ENCODE measurements around the gene ZNF652. TPM values are rescaled to one million over a fixed set of nuclear protein-coding genes. Genes with fewer than 3 reads are reported as not detected.

Gene ZNF652
- total RNA-seq, 1 experiment from 2014 or later, result 29.2 TPM

DNA sequence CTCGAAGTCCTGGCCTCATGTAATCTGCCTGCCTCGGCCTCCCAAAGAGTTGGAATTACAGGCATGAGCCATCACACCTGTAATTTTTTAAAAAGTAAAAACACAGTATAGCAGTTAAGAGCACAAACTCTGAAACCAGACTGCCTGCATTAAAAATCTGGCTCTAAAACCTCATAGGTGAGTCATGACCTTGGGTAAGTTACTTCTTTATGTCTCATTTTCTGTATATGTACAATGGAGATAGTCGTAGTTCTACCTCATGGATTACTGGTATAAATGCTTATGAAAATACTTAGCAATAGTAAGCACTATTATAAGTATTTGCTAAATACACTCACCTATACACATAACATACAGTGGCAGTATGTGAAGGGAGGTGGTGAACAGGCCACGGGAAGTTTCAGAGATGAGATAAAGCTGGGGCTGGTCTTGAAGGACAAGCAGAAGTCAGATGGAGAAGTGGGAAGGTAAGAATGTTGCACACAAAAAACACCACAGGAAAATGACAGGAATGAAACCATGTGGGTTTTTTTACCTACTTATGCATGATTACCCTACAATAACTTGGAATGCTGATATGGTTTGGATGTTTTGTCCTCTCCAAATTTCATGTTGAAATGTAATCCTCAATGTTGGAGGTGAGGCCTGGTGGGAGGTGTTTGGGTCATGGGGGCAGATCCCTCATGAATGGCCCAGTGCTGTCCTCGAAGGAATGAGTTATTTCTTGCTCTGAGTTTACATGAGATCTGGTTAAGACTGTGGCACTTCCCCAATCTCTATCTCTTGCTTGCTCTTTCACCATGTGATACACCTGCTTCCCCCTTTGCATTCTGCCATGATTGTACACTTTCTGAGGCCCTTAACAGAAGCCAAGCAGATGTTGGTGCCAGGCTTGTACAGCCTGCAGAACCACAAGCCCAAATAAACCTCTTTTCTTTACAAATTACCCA, 33.9 kb downstream of the ZNF652 start:
- DNase-seq, result no peak
- Histone ChIP-seq H3K4me3 (no peak overlapping the region), H3K27ac (no peak overlapping the region), H3K27me3 (no peaks in the 10 kb centered on the region), H3K36me3 (no peaks in the 10 kb centered on the region), H3K9me3 (replicated peaks) (no peaks in the 10 kb centered on the region), H3K4me1 (no peaks in the 10 kb centered on the region)

DNA sequence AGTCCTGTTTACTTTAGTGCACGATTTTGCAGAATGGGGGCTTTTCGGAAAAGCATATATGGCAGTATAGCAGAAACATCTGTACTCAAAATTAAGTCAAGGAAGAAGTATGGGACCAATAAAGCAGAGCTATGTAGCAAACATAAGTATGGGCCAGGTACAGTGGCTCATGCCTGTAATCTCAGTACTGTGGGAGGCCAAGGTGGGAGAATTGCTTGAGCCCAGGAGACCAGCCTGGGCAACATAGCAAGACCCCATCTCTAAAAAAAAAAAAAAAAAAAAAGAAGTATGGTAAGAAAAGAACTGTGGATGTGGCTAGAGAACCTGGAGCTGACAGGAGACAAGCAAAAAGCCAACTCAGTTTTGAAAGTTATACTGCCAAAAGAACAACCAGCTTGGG, 36.1 kb downstream of the ZNF652 start:
- no peak overlapping the region for H3K27ac ChIP-seq
- no peaks in the 10 kb centered on the region for H3K27me3 ChIP-seq
- H3K4me1 ChIP-seq, result no peaks in the 10 kb centered on the region
- no peaks in the 10 kb centered on the region for H3K9me3 ChIP-seq (replicated peaks)
- no peak overlapping the region for H3K4me3 ChIP-seq
- H3K36me3 ChIP-seq, result no peaks in the 10 kb centered on the region
- no peak for DNase-seq

DNA sequence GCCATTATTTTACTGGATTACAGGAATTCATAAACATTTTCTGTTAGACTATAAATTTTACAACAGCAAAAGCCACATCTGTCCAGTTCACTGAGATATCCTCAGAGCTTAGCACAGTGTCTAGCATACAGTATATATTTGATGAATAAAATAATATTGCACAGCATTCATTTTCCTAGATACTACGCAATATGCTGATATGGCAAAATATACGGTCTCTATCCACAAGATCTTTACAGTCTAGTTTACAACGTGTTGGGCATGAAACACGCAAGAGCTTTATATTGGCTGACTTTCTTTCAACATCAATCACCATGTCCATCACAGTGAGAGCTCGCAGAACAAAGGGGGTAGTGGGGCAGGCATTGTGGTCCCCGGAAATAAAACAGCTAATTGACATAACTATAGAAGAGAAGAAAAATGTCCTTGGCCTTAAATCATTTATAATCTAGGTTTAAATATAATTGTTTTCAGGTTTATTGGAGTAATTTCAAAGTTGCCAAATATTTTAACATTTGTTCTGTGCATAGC, 43.5 kb downstream of the ZNF652 start:
- Histone ChIP-seq H3K36me3 (no peaks in the 10 kb centered on the region), H3K27ac (no peak overlapping the region), H3K4me1 (no peaks in the 10 kb centered on the region), H3K27me3 (no peaks in the 10 kb centered on the region), H3K4me3 (no peak overlapping the region), H3K9me3 (replicated peaks) (no peaks in the 10 kb centered on the region)
- DNase-seq, result no peak

DNA sequence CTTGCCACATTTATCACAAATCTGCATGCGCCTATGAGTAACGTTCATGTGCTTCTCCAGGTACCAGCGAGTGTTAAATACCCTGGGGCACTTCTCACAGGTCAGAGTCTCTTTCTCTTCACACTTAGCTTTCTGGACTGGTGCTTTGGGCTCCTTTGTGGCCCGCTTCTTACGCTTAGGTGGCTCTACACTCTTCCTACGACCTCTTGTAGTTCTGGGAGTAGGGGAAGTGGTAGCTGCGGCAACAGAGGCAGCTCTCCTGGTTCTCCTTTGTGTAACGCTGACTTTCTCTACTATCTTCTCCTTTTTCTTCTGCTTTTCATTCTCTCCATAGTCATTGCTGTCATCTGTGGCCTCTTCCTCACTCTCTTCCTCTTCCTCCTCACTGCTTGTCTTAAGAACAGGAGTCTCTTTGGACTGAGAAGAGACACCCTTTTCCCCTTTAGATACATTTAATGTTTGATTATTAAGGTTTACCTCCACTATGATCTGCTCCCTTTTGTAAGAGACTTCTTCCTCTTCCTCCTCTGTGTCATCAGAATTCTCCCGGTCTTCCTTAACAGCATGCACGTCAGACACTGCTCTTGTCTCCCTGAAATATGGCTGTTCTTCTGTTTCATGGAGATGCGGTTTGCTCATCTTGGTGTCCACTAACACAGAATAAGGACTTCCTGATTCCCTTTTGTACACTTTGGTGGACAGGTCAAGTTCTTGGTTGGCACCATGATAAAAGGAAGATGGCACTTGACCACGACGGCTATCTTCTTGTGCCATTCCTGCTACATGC, 45.0 kb downstream of the ZNF652 start:
- DNase-seq, result no peak
- Histone ChIP-seq H3K27me3 (no peaks in the 10 kb centered on the region), H3K4me1 (no peaks in the 10 kb centered on the region), H3K4me3 (no peak overlapping the region), H3K9me3 (replicated peaks) (no peaks in the 10 kb centered on the region), H3K36me3 (no peaks in the 10 kb centered on the region), H3K27ac (no peak overlapping the region)

DNA sequence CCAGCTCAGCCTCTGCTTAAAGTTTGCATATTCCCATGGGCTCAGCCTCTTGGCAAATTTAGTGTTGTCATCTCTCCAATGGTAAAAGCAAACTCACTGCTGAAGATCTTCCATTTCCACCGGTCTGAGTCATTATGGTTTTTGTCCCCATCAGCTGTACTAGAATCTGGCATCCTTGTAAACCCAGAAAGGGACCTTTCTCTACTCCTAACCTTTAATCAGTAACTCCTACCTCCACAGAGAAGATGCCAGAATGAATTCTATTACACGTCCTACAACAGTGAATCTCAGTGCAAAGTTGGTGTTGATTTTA, 45.8 kb downstream of the ZNF652 start:
- no peaks in the 10 kb centered on the region for H3K36me3 ChIP-seq
- no peaks in the 10 kb centered on the region for H3K4me1 ChIP-seq
- no peak for DNase-seq
- no peak overlapping the region for H3K27ac ChIP-seq
- H3K27me3 ChIP-seq, result no peaks in the 10 kb centered on the region
- no peak overlapping the region for H3K4me3 ChIP-seq
- no peaks in the 10 kb centered on the region for H3K9me3 ChIP-seq (replicated peaks)

DNA sequence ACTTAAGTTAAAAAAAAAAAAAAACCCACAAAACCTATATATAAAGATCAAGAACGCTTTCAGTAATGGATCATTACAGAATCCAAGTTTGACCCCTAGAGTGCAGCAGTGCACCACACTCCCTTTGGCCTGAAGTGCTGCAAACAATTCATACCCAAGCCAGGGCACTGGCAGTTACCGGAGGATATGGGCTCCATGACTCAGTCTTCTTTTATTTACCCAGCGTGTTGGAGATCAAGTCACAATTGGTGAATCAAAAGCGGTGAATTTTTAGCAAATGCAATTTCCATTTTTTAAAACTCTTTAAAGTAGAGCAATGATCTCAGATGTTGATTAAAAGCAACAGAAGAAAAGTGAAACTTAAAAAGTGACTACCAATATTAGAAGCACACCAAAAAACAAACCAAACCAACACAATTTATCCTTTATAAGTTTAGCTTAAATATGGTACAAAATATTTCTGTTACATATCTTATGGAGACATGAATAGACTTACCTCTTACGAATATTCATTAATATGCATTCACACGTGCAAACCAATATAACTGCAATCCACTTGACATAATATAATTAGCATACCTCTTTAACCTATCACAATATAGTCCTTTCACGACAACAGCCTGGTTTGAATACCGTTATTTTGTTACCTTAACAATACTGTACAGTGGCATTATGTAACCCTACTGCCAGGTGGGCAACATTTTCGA, 46.3 kb downstream of the ZNF652 start:
- no peaks in the 10 kb centered on the region for H3K36me3 ChIP-seq
- DNase-seq, result peak; percentile 39 to 71
- H3K4me1 ChIP-seq, result no peaks in the 10 kb centered on the region
- no peak overlapping the region for H3K4me3 ChIP-seq
- no peaks in the 10 kb centered on the region for H3K27me3 ChIP-seq
- H3K9me3 ChIP-seq (replicated peaks), result no peaks in the 10 kb centered on the region
- H3K27ac ChIP-seq, result no peak overlapping the region

DNA sequence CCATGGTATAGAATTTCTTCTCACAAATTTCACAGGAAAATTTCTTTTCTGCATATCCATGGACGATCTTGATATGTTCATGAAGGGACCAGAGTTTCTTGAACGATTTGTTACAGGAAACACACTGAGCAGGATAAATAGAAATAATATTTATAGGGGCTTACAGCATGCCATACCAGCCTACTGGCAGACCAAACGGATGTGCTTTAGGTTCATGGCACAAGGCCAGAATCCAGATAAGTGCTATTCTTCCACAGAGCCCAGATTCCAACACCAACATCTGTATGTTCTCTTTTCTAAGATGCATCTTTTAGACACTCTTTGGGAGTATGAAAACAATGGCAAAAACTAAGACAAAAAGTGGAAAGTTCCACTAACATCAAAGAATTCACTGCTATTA, 49.3 kb downstream of the ZNF652 start:
- Histone ChIP-seq H3K4me3 (no peak overlapping the region), H3K4me1 (no peaks in the 10 kb centered on the region), H3K27ac (no peak overlapping the region), H3K27me3 (no peaks in the 10 kb centered on the region), H3K9me3 (replicated peaks) (no peaks in the 10 kb centered on the region), H3K36me3 (no peaks in the 10 kb centered on the region)
- DNase-seq, result no peak

DNA sequence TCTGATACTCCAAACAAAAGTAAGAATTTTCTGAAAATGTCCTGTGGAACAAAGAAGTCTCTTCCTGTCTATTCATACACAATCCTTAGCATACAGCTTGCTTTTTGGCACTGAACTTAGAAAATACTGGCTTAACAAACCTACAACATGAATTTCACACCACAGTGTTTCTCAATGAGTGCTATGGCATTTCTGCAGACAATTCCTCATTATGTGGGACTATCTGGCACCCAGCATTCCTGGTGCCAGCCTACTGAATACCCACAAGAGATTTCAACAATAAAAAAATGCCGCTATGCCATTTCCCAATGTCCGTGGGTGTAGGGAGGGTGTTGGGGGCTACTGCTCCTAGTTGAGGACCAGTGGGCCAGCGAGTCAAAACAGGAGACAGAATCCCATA, 62.1 kb downstream of the ZNF652 start:
- no peaks in the 10 kb centered on the region for H3K27me3 ChIP-seq
- DNase-seq, result no peak
- no peaks in the 10 kb centered on the region for H3K36me3 ChIP-seq
- no peaks in the 10 kb centered on the region for H3K4me1 ChIP-seq
- H3K4me3 ChIP-seq, result no peak overlapping the region
- H3K27ac ChIP-seq, result no peak overlapping the region
- H3K9me3 ChIP-seq (replicated peaks), result no peaks in the 10 kb centered on the region

DNA sequence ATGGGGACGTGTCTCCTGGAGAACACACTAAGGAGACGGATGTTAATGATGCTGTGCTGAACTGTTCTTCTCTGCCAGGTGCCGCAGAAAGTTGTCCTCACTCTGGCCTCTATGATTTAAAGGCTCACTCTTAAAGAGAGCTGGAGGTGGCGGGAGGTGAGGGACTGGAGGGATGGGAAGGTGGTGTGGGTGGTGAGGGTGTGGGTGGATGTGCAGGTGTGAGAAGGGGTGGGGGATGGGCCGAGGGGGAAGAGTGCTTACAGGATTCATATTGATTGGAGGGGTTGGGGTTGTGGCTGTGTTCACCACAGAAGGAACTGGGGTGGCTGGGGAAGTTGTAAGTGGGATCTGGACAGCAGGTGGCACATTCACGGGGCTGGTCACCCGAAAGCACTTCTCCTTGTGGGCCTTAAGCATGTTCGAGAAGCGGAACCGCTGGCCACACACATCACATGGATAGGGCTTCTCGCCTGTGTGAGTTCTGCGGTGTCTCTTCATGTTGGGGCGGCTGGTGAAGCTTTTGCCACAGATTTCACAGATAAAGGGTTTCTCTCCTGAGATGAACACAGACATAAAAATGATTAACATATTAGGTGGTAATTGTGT, 63.6 kb downstream of the ZNF652 start:
- H3K36me3 ChIP-seq, result no peaks in the 10 kb centered on the region
- no peak overlapping the region for H3K27ac ChIP-seq
- H3K27me3 ChIP-seq, result no peaks in the 10 kb centered on the region
- no peak overlapping the region for H3K4me3 ChIP-seq
- no peak for DNase-seq
- no peaks in the 10 kb centered on the region for H3K4me1 ChIP-seq
- no peaks in the 10 kb centered on the region for H3K9me3 ChIP-seq (replicated peaks)

DNA sequence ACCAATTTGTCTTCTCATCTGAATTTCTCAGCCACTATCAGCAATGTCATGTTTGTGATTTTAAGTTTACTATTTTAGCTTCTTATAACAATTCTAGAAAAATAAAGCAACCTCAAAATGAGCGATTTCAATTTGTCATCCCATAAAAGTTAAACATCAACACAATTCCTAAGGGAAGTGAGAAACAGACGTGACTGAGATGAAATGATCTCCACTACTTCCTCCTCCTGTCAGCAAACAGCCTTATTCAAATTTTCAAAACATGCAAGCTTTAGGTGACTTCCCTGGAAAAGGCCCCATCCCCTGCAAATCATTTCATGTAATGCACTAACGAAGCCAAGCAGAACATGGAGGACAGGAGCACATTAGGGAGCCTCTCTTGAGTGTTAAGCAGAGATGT, 64.9 kb downstream of the ZNF652 start:
- H3K36me3 ChIP-seq, result no peaks in the 10 kb centered on the region
- H3K27me3 ChIP-seq, result no peaks in the 10 kb centered on the region
- no peaks in the 10 kb centered on the region for H3K4me1 ChIP-seq
- DNase-seq, result no peak
- no peak overlapping the region for H3K27ac ChIP-seq
- no peaks in the 10 kb centered on the region for H3K9me3 ChIP-seq (replicated peaks)
- H3K4me3 ChIP-seq, result no peak overlapping the region

DNA sequence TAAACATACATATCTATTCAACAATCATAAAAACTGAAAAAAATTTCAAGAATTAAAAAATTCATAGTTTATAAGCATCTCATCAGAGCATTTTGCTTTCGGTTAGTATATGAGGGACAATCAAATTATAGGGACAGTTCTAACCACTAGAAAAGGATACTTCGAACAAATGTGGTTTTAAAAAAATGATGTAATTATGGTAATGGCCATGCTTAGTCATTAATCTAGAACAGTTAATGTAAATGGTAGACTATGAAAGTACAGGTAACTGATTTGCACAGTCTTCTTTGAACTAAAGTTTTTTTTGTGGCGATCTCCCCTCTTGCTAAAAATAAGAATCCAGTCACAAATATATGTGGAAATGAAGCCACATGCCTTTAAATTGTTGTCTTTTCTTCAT, 67.9 kb downstream of the ZNF652 start:
- DNase-seq, result no peak
- Histone ChIP-seq H3K9me3 (replicated peaks) (no peaks in the 10 kb centered on the region), H3K4me3 (no peak overlapping the region), H3K27ac (no peak overlapping the region), H3K4me1 (no peaks in the 10 kb centered on the region), H3K36me3 (no peaks in the 10 kb centered on the region), H3K27me3 (no peaks in the 10 kb centered on the region)

DNA sequence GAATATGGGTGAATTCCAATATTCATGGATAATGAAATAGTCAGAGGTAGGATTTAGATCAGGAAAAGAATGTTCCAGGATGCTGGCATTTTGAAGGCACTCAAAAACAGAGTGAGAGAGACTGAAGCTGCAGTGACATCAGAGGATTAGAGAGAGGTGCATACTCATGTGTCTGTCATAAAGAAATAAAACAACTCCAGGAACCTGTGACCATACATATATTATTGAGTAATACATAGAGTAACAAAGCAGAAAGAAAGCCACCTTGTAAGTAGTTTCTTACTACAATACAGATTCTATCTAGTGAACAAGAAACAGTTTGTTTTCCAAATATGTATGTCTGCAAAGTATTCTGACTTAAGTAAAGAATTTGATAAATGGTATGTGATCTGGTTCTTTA, 69.1 kb downstream of the ZNF652 start:
- H3K36me3 ChIP-seq, result no peaks in the 10 kb centered on the region
- H3K27ac ChIP-seq, result no peak overlapping the region
- H3K4me3 ChIP-seq, result no peak overlapping the region
- DNase-seq, result no peak
- no peaks in the 10 kb centered on the region for H3K4me1 ChIP-seq
- H3K27me3 ChIP-seq, result no peaks in the 10 kb centered on the region
- no peaks in the 10 kb centered on the region for H3K9me3 ChIP-seq (replicated peaks)

DNA sequence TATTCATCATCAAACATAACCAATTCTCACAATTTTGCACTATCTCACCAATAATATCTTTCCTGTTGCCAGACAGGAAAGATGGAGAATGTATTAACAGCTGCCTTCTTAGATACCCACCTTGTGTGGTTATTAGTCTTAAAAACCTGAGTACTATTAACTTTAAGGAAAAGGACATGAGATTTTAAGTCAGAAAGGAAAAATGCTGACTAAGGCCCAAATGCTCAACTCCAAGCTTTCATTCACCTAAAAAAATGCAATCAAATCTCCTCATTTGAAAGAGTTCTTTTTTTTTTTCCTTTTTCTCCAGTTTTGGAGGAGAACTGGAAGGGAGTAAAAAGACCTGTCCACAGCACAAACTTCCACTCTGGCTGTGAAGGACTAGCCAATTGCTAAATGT, 70.1 kb downstream of the ZNF652 start:
- Histone ChIP-seq H3K9me3 (replicated peaks) (no peaks in the 10 kb centered on the region), H3K4me3 (no peak overlapping the region), H3K27ac (no peak overlapping the region), H3K27me3 (no peaks in the 10 kb centered on the region), H3K36me3 (no peaks in the 10 kb centered on the region), H3K4me1 (no peaks in the 10 kb centered on the region)
- DNase-seq, result no peak

DNA sequence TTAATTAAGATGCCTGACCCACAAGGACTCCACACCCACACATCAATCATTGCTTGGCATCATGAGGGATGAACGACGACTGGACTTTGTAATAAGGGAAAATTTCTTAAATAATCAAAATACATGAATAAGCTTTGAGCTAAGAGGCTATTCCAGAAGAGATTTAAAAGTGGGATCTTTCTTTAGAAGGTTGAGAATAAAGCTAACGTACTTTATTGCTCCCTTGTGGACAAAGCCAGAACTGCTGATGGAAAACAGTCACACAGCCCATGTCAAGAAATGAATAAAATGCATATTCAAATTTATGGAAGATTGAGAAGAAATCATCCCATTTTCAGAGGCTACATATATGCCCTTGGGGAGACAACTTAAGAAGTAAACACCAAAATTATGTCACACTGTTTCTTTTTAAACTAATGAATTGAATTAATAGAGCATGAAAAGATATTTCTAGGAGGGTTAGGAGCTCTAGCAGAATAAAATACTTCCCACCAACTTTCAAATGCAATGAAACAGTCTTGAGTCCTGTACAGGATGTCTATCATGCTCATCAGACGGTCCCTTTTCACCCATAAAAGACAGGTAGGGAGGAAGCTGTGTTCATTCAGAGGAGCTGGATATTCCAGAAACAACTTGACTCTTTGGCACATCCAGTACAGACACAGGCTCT, 71.2 kb downstream of the ZNF652 start:
- no peak overlapping the region for H3K4me3 ChIP-seq
- no peaks in the 10 kb centered on the region for H3K9me3 ChIP-seq (replicated peaks)
- no peaks in the 10 kb centered on the region for H3K27me3 ChIP-seq
- peak; percentile 10 to 51 for DNase-seq
- H3K36me3 ChIP-seq, result no peaks in the 10 kb centered on the region
- H3K4me1 ChIP-seq, result no peaks in the 10 kb centered on the region
- H3K27ac ChIP-seq, result no peak overlapping the region

All from SJCRH30 (cell line).